Cortex of kidney (tissue), 1 donor: Measurements from ENCODE around the gene CLOCK.

ENCODE experiments used
- DNase-seq: peaks from one replicate; lab custom pipeline; 2025; lab: John Stamatoyannopoulos, UW

CLOCK gene

DNA sequence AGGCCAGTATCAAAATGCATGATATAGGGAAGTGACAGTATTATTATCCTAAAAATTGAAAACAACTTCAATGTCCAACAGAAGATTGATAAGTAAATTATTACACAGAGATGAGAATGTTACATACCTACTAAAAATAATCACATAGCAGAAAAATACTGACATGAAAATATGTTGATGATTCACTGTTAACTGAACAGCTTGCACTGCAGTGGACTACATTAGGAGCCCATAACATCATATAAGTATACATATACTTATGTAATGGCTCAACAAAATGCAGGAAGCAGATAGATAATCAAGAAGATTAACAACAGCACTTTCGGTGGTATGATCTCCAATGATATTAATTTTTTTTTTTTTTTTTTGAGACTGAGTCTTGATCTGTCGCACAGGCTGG lies 7.1 kb downstream of the CLOCK start:
- no peak for DNase-seq

DNA sequence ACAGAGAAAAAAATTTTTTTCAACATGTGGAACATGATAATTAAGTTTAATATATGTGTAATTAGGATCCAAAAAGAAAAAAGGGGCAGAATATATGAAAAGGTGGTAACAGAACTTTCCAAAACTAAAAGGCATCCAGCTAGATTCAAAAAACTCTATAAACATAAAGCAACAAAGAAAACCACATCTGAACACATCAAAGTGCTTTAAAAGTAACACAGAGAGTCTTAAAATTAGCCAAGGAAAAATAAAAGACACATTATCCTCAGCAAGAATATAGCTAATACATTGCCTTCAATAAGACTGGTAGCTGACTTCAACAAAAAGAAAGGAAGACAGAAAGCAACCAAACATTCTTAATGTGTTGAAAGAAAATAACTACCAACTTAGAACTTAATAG lies 8.2 kb downstream of the CLOCK start:
- DNase-seq: no peak

DNA sequence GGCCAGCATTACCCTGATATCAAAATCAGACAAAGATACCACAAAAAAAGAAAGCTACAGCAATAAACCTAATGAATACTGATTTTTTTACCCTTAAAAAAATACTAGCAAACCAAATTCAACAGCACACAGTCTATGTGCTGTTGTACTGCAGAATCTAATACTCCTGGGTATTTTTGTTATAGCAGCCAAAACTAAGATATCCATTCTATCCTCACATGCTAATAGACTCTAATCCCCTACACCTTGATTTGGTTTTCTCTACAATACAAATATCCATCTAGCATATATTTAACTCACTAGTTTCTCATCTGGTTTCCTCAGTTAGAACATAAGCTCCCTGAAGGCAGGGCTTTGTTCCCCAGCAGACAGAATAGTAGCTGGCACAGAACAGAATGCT lies 12.4 kb downstream of the CLOCK start:
- no peak for DNase-seq

DNA sequence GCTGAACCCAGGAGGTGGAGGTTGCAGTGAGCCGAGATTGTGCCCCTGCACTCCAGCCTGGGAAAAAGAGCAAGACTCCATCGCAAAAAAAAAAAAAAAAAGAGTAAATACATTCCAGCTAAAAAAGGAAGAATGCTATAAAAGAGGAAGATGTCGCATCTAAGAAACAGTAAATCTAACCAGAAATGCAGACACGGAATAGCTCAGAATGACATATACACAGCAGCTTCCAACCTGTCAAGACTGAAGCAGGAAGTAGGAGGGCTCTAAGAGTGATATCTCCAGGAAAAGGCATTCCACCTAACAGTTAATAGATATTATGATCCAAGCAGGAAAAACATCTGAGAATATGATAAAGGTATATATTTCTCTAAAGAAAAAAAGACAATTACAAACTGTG lies 16.0 kb downstream of the CLOCK start:
- no peak for DNase-seq

DNA sequence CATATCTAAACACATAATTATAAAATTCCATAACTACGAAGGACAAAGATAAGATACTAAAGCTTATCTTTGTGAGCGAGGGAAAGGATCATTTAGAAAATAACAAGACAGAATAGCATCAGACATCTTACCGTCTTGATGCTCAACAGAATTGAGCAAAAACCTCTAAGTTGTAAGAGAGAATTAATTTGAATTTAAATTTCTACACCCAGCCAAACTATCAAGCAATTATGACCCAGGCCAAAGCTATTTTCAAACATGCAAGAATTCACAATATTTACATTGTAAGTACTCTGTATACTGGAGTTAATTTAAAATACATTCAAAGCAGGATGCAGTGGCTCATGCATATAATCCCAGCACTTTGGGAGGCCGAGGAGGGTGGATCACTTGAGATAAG lies 16.5 kb downstream of the CLOCK start:
- DNase-seq: no peak

DNA sequence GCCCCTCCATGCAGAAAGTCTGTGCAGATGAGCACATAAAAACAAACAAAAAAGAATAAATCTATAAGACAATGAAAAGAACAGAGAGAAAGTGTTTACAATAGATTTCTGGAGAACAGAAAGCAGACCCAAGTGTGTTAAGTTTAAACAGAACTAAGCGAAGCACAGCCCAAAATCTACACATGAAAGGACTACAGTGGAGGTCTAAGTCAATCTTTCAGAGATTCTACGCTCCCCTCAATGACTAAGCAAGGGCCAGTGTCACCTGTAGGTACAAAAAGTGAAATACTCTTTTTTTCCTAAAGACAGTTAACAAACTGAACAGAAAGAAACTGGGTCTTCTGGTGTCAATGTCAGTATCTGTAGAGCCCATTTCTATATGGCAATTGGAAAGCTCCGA lies 18.2 kb downstream of the CLOCK start:
- no peak for DNase-seq

DNA sequence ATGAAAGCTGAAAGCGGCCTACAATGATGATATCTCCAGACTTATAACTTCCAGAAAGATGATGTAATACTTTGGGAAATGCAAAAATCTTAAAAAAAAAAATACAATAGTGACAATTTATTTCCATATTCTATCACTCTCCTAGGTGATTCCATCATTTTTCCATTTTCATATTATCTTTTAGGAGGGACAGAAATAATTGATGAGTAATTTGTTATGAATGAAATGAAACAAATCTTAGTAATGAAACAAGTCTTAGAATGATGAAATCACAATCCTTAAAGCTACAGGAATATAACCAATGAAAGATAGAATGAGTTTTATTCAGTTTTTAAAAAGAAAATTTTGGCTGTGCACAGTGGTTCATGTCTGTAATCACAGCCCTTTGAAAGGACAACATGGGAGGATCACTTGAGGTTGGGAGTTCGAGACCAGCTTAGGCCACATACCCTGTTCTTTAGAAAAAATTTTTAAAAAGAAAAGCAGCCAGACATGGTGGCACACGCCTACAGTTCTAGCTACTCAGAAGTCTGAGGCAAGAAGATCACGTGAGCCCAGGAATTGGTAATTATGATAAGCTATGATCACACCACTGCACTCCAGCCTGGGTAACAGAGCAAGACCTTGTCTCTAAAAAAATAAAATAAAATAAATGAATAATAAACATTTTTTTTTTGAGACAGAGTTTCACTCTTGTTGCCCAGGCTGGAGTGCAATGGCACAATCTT lies 21.7 kb downstream of the CLOCK start:
- DNase-seq: no peak

DNA sequence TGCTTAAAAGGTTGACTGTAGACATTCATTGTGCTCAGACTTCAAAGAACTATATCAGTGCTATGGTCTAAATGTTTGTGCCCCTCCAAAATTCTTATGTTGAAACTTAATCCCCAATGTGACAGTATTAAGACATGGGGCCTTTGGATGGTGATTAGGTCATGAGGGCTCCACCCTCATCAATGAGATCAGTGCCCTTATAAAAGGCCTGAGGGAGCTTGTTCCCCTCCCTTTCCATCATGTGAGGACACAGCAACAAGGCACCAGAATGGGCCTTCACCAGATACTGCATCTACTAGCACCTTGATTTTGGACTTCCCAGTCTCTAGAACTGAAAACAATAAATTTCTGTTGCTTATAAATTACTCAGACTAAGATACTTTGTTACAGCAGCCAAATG lies 28.3 kb downstream of the CLOCK start:
- no peak for DNase-seq

DNA sequence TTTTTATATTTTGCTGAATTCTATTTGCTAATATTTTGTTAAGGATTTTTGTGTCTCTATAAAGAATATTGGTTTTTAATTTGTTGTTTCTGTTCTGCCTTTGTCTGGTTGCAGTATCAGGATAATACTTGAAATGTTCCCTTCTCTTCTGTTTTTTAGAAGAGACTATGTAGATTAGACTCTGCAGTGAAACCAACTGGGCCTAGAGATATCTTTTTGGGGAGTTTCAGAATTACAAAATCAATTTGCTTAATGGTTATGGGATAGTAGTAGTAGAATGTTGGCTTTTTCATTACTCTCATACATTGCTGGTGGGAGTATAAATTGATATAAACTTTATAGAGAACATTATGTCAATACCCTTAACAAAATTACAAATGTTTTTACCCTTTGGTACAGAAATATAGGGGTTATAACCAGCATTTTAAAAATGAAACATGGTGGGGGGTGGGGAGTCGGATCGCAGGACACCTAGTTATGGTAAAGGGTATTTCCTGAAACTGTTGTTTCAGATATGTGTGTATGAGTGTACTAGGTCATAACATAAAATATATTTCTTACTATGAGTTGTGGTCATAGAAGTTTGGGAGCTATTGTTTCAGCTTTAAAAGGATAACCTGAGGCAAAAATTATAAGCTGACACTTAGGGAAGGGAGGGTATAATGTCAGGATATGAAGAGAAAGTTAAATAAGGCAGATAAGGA lies 29.0 kb downstream of the CLOCK start:
- no peak for DNase-seq

DNA sequence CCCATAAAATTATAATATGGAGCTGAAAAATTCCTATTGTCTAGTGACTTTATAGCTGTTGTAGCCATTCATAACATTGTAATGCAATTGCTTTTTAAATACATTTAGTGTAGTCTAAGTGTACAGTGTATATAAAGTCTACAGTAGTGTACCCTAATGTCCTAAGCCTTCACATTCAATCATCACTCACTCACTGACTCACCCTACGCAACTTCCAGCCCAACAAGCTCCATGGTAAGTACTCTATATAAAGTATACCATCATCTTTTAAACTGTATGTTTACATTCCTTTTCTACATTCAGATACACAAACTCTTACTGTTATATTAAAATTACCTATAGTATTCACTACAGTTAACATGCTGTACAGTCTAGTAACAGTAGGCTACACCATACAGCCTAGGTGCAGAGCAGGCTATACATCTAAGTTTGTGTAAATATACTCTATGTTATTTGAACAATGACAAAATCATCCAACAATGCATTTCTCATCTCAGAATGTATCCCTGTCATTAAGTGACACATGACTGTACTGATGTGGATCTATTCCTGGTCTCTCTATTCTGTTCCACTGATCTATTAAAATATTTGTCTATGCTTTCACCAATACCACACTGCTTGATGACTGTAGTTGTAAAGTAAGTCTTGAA lies 33.7 kb downstream of the CLOCK start:
- DNase-seq: no peak

DNA sequence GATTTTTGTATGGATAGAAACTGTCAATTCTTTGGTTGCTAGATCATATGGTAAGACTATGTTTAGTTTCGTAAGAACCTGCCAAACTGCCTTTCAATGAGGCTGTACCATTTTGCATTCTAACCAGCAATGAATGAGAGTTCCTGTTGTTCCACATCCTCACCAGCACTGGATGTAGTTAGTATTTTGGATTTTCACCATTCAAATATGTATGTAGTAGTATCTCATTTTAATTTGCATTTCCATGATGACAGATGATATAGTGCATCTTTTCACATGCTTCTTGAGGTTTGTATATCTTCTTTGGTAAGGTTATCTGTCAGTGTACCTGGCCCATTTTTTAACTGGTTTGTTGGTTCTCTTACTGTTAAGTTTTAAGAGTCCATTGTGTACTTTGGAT lies 34.6 kb downstream of the CLOCK start:
- DNase-seq: no peak

DNA sequence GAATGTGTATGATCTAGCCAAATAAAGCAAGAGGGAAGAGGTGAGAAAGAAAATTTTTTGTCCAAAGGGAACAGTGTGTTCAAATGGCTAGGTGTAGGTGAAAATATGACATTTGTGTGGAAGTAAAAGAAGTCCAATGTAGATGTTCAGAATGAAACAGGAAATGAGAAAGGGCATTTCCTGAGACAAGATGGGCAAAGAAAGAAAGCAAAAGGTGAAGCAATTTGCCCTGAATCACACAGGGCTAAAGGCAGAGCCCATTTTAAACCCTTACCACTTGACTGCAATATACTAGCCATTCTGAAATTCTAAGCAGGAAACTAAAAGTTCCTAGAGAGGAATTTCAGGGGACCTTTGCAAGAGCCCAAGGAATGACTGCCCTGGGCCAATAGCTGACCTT lies 36.0 kb downstream of the CLOCK start:
- no peak for DNase-seq

DNA sequence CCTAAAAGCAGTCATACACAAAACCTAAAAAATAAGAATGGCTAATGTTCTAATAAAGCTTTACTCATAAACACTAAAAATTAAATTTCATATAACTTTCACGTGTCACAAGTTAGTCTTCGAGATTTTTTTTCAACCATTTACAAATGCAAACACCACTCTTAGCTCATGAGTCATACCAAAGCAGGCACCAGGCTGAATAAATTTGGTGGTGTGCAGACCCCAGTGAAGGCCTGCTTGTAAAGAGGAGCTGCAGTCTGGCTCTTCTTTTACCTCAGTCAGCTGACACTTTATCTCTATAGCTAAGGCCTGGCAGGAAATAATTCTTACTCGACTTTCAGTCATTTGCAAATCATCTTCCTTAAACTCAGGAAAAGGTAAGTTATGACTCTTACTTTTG lies 37.4 kb downstream of the CLOCK start:
- DNase-seq: no peak

DNA sequence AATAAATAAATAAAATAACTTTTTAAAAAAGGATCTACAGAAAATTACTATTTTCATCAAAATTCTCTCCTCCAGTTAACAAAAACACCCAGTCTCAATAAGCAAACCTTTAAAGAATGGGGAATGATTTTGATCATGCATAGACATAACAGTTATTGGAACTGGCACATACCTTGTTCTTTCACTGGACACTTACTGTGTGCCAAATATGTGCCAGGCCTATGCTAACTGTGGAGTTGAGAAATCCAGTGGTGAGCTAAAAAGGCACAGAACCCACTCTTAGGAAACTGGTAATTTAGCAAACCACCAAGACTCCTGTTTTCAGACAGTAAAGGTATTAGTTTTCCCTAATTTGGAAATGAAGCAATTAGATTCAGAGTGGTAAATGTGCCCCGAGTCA lies 39.1 kb downstream of the CLOCK start:
- no peak for DNase-seq

DNA sequence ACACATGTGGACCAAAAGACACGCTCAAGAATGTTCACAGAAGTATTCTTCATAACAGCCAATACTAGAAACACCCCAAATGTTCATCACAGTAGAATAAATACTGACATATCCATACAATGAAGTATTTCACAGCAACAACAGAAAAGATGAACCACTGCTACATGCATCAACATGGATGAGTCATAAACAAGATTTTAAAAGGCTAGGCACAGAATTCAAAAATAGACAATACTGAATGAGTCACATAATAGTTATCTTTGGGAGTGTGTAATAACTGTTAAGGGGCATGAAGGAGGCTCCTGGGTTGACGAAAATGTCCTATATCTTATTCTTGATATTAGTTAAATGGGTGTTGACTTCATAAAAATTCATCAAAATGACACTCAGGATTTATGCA lies 43.5 kb downstream of the CLOCK start:
- no peak for DNase-seq

DNA sequence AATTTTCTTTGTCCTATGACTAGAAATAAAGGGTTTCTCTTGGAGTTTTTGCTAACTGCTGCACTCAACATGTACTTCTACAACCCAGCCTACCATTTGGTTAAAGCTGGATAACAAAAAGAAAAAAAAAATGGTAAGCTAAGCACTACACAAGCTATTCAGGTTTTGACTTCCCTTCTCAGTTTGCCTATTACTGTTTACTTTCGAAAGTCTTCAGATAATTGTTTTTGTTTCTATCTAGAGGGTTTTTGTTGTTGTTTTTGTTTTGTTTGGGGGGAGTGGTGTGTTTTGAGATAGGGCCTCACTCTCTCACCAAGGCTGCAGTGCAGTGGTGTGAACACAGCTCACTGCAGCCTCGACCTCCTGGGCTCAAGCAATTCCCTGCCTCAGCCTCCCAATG lies 46.6 kb downstream of the CLOCK start:
- DNase-seq: no peak

DNA sequence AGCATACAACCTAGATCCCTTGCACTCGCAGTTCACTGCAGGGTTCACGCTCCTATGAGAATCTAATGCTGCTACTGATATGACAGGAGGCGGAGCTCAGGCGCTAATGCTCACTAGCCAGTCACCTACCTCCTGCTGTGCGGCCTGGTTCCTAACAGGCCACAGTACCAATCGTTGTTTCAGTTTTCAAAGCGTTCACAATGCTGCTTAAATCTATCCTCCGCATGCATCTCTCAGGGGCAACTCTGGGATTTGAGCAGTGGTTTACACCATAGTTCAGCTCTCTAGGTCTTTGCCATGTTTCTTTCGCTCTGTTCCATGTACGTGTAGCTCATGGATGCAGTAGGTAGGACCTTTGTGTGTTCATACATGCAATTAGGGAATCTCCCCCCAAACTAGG lies 47.2 kb downstream of the CLOCK start:
- no peak for DNase-seq

DNA sequence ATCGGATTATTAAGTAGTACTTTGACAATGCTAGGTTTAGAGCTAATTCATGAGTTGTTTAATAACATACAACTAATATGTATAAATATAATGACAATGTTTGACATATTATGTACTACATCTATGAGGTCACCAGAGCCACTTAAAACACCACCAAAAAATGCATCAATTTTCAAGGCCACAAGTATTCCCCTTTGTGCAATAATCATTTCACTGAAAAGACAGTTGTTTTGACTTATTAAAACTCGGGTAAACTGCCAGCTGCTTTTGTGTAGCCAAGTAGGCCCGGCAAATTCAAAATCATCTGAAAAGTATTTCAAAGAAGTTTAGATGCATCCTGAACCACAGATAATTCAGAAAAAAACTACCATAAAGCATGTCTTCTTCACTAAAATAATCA lies 48.7 kb downstream of the CLOCK start:
- DNase-seq: no peak

DNA sequence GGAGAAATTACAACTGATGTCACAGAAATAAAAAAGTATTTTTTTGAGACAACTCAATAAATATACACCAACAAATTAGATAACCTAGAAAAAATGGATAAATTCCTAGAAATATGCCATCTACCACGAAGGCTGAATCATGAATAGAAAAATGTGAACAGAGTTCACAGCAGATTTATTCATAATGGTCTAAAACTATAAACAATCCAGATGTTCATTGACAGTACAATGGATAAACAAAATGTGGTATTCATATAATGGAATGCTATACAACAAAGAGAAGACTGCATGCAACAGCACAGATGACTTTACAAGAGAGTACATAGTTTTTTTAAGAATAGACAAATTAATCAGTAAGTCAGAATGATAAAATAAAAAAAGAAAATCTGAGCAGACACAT lies 55.2 kb downstream of the CLOCK start:
- DNase-seq: no peak

DNA sequence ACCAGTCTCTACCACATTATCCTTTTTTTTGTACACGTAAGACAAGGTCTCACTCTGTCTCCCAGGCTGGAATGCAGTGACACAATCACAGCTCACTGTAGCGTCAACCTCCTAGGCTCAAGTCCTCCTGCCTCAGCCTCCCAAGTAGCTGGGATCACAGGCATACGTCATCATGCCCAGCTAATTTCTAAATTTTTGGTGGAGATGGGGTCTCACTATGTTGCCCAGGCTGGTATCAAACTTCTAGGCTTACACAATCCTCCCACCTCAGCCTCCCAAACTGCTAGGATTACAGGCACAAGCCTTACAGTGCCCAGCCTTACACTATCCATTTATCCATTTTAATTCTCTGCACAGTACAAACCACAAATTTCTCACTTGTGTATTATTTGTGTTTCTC lies 58.0 kb downstream of the CLOCK start:
- DNase-seq: no peak

DNA sequence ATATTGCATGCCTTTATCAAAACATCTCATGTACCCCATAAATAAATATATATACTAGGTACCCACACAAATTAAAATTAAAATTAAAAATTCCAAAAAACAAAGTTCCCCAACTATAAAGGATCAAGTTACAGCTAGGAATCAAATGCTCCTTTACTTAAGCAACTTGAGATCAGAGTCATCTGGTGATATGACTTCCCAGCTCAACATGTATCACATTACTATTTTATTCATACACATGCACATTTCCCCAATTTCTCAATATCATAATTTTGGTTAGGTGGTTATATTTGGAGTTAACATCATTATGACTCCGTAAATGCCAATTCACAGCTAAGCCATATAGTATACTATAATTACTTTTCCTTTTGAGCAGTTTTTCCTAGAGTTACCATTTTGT lies 60.9 kb downstream of the CLOCK start:
- no peak for DNase-seq

DNA sequence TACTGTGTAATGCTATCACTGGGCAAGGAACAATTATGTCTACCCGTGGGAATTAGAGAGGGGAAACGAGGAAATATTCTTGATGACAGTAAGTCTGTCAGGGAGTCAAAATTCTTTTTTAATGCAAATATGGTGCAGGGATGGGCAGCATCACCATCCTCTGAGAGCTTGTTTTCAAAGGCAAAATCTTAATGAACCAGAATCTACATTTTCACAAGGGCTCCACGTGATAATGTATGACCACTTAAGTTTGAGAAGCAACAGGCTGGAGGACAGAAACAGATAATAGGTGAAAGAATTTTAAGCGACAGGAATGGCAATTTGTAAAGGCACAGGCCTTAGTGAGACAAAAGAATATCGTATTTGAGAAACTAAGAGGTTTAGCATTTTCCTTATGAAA lies 63.4 kb downstream of the CLOCK start:
- no peak for DNase-seq

DNA sequence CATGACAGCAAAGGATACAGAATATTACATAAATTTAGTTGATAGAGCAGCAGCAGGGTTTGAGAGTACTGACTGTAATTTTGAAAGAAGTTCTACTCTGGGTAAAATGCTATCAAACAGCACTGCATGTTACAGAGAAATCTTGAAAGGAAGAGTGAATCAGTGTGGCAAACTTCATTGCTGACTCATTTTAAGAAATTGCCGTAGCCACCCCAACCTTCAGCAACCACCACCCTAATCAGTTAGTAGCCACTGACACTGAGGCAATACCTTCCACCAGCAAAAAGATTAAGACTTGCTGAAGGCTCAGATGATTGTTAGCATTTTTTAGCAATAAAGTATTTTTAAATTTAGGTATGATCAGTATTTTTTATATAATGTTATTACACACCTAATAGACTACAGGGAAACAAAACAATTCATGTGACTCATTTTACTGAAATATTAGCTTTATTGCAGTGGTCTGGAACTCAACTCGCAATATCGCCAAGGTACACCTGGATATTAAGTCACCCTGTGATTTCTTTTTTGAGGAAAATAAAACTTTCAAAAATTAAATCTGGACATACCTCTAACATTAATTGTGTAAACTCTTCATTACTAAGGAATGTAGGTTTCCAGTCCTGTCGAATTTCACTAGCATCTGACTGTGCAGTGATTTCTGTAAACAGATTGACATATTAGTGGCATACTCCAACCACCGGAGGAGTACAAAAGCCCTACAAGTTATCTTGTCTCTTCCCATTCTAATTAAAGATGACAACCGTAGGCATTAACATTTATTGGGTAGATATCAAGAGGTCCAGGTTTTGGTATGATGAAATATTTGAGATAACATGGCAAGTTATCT lies 71.1 kb downstream of the CLOCK start:
- DNase-seq: no peak
